Panc1 (cell line): ENCODE data around the gene NCBP2.

ENCODE experiments used
- POLR2AphosphoS5 ChIP-seq: IDR thresholded peaks from 2 replicates; pipeline ENCODE4 v1.6.1; 2012; ENCODE audit warnings: mild to moderate bottlenecking, low read depth, low read length, moderate library complexity
- TF ChIP-seq, protein P1 (sequence below): fragments of 450-650 bp; IDR thresholded peaks from 2 replicates; pipeline ENCODE4 v1.5.1; 2017; ENCODE audit warnings: mild to moderate bottlenecking

- TF ChIP-seq POLR2AphosphoS5, result no peak
- TF ChIP-seq, protein P1, sequence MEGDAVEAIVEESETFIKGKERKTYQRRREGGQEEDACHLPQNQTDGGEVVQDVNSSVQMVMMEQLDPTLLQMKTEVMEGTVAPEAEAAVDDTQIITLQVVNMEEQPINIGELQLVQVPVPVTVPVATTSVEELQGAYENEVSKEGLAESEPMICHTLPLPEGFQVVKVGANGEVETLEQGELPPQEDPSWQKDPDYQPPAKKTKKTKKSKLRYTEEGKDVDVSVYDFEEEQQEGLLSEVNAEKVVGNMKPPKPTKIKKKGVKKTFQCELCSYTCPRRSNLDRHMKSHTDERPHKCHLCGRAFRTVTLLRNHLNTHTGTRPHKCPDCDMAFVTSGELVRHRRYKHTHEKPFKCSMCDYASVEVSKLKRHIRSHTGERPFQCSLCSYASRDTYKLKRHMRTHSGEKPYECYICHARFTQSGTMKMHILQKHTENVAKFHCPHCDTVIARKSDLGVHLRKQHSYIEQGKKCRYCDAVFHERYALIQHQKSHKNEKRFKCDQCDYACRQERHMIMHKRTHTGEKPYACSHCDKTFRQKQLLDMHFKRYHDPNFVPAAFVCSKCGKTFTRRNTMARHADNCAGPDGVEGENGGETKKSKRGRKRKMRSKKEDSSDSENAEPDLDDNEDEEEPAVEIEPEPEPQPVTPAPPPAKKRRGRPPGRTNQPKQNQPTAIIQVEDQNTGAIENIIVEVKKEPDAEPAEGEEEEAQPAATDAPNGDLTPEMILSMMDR, result no peak
Observed at GRCh38 chr3:196894557-196895295, 47.6 kb downstream of the NCBP2 start.
